ENCODE measurements around the gene ERC2.

ERC2 gene

DNA sequence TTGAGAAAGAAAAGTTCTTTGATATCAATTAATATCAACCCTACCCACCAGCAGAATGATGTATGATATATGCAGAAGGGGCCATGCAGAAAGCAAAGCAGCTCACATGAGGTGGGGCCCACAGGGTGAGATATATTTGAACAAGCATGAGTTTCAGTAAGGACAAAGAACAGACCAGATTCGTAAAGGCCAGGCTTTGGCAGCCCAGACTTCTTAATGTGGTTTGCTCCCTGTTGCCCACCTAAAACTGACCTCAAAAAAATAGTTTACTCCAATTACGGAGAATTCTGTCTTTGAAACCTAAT lies 725.5 kb downstream of the ERC2 start:
- DNase-seq = no peak
- intact Hi-C loops (cut with DNase I) = no loop called here

DNA sequence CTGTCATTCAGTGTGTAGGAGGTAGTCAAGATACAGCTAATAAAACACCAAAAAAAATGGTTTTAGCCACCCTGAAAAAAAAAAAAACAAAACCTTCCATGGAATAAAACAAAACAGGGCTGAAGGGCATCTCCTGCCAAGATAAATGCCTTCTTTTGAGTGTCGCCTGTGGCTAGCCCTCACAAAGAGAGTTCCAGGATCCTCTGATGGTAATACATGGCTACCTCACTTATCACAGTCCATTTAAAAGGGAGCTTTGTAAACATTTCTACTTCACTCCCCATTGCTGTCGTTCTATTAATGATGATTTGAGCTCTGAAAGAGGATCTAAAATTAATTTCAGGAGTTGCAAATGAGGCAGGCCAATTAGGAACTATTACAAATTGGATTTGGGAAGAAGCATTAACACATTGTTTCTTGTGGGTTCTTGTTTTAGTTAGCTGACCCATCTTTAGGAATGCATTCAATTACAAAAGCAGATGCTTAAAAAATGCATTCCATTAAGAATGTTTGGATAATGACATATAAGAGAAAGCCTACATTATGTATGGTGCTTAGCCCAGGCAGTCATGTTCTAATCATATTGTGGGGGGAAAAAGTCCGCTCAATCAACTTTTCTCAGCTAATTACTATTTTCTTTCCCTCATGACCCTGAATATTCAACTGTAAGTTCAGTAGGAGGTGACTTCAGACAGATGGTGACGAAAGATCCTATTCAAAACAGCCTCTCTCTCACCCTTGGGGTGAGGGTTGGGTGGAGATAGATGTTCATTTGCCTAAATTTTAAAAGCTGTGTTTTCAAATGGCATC lies 726.0 kb downstream of the ERC2 start:
- DNase-seq = no peak
- intact Hi-C loops (cut with DNase I) = no loop called here

DNA sequence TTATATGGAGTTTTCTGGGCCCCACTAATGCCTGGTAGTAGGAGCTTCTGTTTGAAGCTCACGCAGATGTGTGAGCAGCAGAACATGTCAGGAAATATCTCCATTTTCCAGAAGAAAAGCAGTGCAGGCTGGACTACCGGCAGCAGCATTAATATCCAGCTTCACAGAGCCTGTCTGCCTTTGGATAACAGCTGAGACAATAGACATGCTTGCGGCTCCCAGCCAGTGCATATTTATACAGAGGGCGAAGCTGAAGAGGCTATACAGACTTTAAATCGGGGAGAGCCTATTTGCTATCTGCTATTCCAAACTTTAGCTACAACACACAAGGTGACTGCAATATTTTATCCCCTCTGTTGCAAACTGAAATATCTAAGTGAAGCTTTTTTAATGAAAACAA lies 731.1 kb downstream of the ERC2 start:
- intact Hi-C loops (cut with DNase I) = no loop called here
- DNase-seq = no peak

DNA sequence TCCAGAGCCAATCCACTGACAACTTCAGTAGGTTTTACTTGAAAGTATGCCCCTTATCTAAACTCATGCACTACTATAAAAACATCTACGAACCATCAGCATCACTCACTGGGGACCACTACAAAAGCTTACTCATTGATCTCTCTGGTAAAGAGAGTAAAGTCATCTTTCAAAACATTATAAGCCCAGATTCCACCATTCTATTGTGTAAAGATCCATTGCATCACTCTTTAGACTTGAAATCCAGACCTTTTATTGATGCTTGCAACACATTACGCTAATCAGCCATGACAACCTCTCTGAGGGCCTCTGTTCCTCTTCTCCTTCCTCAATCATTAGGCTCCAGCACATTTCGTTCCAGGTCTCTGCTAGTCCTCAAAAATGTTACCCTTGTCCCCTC lies 732.3 kb downstream of the ERC2 start:
- intact Hi-C loops (cut with DNase I) = no loop called here

DNA sequence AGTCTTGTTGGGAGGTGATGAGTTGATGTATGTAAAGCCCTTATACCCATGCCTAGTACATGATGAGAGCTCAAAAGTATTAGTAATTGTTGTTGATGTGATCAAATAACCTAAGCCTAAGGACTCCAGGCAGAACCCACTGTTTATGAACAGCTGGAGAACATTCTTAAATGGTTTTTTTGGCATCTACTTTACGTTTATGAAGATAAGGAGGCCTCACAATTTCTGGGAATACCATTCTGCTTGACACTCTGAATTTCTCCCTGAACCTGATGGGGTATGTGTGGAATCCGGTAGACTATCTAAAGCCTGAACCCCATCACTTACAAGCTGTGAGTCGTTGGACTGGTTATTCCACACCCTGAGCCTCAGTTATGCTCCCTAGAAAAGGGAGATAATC lies 736.5 kb downstream of the ERC2 start:
- DNase-seq = no peak
- intact Hi-C loops (cut with DNase I) = no loop called here

More for the DNA sequence above, 732.3 kb downstream of the ERC2 start:
- DNase-seq = no peak

DNA sequence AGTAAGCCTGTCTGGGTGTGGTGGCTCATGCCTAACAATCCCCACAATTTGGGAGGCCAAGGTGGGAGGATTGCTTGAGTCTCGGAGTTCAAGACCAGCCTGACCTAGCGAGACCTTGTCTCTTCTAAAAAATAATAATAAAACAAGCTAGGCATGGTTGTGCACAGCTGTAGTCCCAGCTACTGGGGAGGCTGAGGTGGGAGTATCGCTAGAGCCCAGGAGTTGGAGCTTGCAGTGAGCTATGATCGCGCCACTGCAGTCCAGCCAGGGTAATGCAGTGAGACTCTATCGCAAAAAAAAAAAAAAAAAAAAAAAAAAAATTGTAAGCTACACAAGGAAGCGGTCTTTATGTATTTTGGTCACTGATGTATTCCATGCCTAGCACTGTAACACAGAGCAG lies 738.7 kb downstream of the ERC2 start:
- intact Hi-C loops (cut with DNase I) = no loop called here
- no peak for DNase-seq

DNA sequence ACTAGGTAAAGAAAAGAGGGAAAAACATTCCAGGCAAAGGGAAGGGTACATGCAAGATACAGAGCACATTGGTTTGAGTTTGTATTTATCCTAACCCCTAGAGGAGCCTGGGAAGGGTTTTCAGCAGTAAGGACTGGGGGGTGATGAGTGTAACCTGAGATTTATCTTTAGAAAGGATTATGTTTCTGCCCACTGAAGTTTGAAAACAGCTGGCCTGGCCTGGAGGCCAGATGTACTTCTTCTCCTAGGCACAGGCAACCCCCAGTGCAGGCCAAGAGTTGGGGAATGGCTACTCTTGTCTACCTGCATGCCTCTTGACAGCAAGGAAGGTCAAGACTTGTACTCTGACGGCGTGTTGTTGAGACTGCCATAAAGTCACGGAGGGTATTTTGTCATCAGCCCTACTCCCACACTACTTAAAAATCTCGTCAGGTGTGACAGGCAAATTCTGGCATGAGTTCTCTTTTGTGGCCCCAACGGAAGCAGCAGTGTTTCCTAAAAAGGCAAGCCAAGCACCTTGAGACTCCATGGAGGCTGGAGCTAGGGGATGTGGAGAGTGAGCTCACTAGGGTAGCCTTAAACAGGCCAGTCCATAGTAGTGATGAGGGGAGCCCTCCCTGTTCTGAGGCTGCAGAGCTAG lies 739.7 kb downstream of the ERC2 start:
- intact Hi-C loops (cut with DNase I) = no loop called here

DNA sequence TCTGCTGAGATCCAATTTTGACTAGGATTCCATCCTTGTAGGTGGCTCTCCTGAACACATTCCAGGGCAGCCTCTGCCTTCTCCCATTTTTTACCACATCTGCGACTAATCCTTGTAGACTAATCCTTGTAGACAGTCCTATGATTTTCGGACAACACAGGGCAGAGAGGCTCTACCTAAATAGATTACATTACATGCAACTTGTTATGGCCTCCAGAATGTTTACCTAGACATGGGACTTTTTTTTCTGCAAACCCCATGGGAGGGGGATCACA lies 741.8 kb downstream of the ERC2 start:
- no peak for DNase-seq
- intact Hi-C loops (cut with DNase I) = no loop called here

More for the DNA sequence above, 739.7 kb downstream of the ERC2 start:
- no peak for DNase-seq

DNA sequence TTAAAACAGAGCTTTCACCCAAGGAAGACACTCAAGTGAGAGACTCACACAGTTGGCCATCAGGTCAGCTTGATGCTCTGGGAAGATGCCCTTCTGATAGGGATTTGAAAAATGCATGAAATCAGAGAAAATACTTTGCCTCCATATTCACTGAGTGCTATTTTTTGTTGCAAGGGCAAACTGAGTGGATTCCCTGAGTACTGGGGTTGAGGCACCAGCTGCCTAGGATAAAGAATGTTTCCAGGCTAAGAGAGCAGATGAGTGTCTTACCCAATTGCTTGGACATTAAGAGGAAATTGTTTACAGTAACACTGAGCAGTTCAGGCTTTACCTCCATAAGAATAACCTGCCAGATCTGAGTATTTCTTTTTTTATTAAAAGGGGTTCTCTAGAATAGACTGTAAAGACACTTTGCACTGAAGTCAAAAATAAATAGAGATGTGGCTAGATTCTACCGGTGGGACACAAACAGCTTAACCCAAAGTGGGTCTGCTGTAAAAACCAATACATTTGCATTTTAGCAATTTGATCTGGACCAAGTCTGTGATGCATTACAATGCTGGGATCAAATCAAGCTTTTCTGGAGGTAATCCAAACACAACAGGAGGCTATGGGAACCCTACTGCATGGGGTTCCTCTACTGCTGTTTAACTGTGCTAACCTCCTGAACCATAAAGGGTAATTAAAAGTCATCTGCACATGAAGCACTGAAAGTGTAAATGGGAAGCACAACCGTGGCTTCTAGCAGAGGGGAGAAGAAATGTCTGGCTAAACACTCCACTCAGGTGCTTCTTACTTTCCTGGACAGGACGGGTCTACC lies 742.4 kb downstream of the ERC2 start:
- intact Hi-C loops (cut with DNase I) = no loop called here
- DNase-seq = no peak

DNA sequence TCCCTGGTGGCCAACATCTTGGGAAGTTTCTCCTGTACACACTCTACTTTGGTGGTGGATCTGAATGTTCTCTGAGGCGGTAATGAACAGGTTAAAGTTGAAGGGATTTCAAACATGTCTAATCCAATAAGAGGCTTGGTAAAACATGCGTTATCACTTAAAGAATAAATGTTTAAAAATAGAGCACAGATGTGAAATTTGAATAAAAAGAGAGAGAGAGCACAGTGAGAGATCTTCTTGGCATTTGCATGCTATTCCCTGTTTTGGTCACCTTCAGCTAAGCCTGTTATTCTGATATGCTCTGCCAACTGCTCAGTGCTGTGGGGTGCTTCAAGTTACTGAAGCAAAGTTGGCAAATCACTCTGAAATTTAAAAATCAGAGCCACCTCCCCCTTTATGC lies 743.4 kb downstream of the ERC2 start:
- DNase-seq = no peak
- intact Hi-C loops (cut with DNase I) = no loop called here

DNA sequence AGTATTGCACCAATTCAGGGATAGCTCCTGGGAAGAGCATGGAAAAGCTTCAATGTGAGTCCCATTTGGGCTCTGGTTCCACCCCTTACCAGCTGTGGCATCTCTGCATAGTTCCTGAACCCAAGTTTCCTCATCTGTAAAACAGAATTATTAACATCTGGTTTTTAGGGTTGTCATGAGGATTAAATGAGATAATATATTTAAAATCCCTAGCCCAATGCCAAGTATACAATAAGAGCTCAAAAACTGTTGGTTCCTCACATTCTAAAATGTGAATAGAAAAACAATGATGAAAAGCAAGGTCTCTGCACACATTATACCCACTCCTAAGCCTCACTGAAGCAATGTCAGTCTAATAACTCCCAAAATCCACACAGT lies 743.9 kb downstream of the ERC2 start:
- intact Hi-C loops (cut with DNase I) = no loop called here
- DNase-seq = no peak

DNA sequence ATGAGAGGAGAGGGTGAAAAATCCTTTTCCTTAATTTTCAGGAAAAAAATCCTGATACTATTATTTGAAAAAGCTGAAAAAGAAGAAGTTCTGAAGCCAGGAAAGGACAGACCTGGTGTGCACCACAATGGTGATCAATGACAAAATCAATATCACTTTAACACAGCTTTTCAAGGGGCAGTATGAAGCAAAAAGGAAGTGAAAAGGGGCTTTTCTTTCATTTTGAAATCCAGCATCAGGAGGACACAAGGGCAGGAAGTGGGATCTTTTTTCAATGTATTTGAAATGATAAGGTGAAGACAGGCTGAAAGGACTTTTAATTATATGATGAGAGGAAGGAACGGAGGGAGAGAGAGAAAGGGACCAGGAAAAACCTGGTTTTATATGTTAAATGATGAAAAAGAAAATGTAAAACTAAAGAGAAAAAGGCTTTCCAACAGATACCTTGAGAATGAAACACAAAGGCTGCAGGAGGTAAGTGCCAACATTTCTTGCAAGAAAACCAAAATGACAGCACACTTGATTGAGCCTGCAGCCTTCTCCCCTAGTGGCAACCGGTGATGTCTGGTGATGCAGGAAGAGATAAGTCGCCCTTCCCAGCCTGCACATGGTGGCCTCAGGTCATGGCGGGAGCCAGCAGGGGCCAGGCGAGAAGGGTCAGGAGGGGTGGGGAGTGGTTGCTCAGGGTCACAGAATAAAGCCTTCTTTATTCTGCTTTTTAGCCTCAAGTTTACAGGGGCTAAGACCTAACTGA lies 744.4 kb downstream of the ERC2 start:
- intact Hi-C loops (cut with DNase I) = no loop called here
- no peak for DNase-seq

DNA sequence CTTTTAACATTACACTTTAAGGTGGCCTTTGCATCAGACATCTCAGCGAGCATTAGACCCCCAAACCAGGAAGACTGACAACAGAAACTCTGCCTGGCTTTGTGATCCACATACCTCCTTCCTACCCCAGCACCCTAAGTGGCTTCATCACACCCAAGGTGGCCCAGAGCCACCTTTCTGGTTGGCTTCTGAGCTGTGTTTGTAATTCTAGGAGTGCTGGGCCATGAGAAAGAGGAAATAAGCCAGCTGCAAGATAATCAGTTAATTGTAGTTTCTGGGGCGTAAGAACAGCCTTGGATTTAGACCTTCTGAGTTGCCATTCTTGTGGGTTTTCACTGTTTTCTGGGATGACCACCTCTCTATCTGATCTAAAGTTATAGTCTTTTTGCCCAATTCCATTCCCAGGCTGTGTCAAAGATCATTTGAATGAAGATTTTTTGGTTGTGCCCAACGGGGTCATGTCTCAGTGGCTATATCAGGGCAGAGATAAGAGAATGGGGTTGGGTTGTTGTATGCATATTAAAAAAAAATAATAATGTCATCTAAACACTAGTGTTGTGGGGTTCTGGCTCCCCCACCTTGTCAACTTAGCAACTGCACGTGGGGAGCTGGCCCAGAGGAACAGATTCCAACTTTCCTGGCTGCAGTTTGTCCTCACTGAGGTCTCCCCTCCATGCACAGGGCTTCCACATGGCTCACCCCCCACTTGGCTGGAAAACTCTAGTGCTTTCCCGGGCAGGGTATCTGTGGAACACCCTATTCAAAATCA lies 746.4 kb downstream of the ERC2 start:
- DNase-seq = no peak
- intact Hi-C loops (cut with DNase I) = no loop called here

DNA sequence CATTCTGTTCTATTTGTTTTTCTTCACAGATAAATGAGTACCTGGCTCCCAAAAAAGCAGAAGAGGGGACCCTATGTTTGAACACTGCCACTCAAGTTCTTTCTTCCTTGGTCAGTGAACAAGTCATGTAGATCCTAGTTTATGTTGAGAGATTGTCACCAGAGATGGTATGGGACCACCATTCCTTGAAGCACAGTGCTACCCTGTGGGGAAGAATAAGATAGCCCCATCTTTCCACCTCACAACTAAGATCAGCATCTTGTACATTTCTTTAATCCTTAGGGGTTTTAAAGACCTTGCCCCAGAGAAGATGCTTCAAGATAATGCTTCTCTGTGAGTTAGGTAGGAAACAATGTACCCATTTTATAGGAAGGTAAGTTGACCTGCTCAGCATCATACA lies 747.7 kb downstream of the ERC2 start:
- no peak for DNase-seq
- intact Hi-C loops (cut with DNase I) = no loop called here

DNA sequence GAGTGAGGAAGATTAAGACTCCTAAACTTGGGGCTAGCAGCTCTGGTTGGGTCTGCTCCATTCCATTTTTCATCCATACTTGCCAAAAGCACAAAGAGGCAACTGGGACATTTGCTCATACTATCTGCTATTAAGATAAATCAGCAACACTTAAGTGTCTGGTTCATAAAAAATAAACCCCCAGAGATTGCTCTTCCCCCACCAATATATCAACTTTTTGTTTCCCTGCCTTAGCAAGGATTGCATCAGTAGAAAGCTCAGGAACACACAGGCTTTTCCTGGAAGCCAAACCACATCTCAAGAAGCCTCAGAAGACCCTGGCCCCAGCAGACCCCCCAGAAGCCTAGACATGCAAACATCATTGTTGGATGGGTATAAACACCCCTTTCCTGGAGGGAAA lies 748.8 kb downstream of the ERC2 start:
- intact Hi-C loops (cut with DNase I) = no loop called here

DNA sequence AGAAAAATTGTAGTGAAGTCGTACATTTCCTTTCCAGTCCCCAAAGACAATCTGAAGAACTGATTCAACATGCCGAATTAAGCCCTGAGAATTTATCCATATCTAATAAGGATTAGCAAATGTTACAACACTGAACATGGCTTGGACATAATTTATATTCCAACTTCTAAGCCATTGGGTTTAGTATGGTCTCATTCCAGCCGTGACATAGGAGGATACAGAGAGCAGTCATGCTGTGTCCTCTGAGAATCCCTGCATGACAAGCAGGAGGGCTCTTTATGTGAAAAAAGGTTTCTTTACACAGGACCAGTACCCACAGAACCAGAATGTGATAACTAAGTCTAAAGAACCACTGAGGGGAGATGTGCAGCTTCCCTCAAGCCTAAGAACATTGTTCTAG lies 749.3 kb downstream of the ERC2 start:
- intact Hi-C loops (cut with DNase I) = no loop called here
- no peak for DNase-seq

More for the DNA sequence above, 748.8 kb downstream of the ERC2 start:
- DNase-seq = no peak

DNA sequence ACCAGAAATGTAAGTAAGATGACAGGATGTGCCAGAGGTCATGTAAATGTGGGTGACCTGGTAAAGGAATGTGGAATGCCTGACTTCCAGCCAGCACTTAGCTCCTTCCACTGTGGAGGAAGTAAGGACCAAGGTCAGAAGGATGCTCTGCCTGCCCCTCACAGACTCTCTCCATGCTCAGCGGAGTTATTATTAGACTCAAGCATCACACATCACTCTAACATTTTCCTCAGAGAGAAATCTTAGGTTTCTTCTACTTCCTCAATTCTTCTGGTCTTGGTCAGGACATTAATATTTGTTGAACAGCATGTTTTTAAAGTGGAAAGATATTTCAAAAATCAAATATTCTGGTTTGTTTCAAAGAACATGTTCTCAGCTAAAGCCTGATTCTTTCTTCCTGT lies 749.7 kb downstream of the ERC2 start:
- intact Hi-C loops (cut with DNase I) = no loop called here
- DNase-seq = no peak

DNA sequence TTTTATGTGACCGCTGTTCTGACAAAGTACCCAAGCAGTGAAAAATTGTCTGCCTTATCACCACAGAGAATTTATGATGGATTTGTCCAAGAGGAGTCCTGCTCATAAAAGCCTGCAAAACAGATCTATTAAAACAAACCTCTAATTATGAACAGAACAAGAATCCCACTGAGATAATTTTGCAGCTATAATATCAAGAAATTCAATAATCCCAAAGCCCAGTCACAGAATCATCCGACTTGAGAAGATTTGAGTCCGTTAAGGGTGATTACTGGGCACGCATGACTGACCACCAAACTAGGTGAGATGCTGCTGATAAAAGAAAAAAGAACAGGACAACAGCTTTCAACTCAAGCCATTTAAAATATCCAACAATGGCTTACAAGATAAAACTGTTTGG lies 750.2 kb downstream of the ERC2 start:
- intact Hi-C loops (cut with DNase I) = no loop called here
- no peak for DNase-seq

DNA sequence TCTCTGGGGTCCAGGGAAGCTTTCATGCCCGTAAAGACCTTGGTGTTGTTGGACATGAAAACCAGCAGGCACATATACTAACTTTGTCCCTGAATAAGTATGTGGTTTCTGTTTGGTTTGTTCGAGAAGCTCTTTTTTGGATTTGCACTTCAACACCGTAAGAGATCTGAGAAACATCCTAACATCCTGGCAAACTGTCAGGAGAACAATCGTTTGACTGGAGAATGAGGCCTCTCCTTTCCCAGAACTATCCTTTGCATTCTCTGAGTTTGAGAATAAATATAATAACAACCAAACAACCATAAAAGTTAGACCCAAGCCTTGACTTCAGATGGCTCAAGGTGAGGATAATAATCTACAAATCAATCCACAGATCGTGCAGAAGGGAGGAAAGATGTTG lies 750.8 kb downstream of the ERC2 start:
- intact Hi-C loops (cut with DNase I) = no loop called here
- no peak for DNase-seq

DNA sequence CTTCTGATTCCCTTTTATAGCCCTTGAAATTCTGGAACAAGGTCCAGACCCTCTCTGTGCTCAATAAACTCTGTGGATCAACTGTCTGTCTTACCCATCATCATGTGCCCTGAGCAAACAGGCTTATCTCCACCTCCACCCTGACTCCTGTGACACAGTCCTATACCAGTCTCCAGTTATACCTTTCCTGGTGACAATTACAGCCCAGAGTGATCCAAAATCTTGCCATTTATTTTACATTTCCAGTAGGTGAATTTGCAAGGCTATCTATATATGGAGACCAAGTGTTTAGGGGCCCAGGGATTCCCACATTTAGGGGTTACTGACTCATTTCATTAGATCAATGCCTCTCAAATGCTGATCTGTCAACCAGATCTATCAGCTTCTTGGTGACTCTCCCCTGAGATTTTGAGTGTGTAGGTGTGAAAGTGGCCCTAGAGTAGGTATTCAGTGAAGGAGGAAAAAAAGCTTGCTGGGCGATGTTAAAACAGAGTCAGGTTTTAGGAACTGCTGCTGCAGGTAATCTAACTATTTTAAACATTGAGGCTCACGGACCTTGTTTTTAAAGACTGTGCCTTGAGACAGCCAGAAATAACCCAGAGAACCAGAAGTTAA lies 751.5 kb downstream of the ERC2 start:
- no peak for DNase-seq
- intact Hi-C loops (cut with DNase I) = no loop called here
